ENCODE data around the gene KRTAP4-7.

The KRTAP4-7 gene

DNA sequence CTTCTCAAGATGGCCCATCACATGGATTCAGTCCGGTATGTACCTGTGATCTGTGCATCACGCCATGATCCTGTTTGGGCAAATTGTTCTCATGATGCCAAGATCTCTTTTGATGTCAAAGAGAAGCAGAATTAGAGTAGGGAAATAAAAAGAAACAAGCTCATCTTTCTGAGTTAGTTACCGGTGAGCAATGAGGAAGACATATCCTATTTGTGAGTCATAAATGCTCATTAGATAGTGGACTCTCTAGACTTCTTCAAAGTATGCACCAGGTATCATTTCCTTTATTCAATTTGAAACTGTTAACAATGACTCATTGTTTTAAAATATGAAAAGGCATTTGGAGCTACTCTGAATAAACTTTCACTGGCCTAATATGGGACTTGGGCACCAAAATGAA, 48.0 kb downstream of the KRTAP4-7 start:
- Histone ChIP-seq H3K36me3 (ENCODE audit: insufficient read depth, low read length) (no peaks in the 10 kb centered on the region), H3K4me3 (no peak overlapping the region), H3K27ac (no peak overlapping the region), H3K9ac (ENCODE audit: insufficient read length) (no peak overlapping the region), H3K9me3 (ENCODE audit: low read depth, low read length) (peaks cover 3% of the 10 kb centered on the region; the same call in 1 of the 2 replicates)
- TF ChIP-seq FOXP2 (optimal IDR thresholded peaks at IDR 0.05; ENCODE audit: control extremely low read depth, extremely low read length, insufficient read depth) (no peak), EZH2 (IDR thresholded peaks at IDR 0.05) (no peak), POLR2AphosphoS5 (IDR thresholded peaks at IDR 0.05; ENCODE audit: borderline replicate concordance, low read depth, low read length) (no peak)
- no peak for DNase-seq (ENCODE audit: low read depth, low spot score)

DNA sequence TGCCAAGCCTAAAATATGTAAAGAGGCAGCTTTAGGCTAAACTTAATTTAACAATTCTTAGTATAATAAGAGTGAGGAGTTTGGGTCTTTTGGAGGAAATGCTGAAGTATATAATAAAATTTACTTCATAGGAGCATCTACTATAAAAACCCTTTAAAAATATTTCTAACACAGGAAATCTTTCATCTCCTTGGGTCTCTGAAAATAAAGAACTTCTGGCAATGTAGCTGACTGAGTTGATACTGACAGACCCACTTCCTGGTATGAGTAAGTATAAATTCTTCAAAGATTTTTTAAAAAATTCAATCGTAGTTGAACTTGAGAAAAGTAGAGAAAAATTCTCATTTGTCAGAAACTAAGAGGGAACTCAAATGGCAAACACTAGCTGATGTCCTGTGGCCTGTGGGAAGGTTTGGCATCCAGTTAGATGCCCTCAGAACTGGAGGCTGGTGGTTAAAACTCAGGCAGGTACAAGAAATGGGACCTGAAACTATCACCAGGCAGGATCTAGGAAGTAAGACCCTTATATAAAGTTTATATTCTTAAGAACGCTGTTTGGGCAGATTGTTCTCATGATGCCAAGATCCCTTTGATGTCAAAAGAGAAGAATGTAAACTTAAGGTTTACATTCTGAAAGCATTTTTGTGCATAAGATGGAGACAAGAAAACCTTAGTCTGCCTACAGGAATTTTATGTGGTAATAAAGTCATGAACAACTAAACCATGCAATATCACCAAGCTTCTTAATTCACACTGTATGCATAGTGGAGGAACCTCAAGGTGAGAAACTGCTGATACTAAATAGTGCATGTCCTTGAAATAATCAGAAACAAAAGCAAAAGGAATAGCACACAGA, 50.2 kb downstream of the KRTAP4-7 start:
- TF ChIP-seq POLR2AphosphoS5 (IDR thresholded peaks at IDR 0.05; ENCODE audit: borderline replicate concordance, low read depth, low read length) (no peak; the same call in 1 of the 2 replicates), EZH2 (IDR thresholded peaks at IDR 0.05) (no peak), FOXP2 (optimal IDR thresholded peaks at IDR 0.05; ENCODE audit: control extremely low read depth, extremely low read length, insufficient read depth) (no peak)
- Histone ChIP-seq H3K4me3 (peak overlapping the region; percentile 35), H3K9ac (ENCODE audit: insufficient read length) (peak overlapping the region; percentile 14), H3K9me3 (ENCODE audit: low read depth, low read length) (peaks cover 15% of the 10 kb centered on the region; the same call in 1 of the 2 replicates), H3K27ac (peak overlapping the region; percentile 64), H3K36me3 (ENCODE audit: insufficient read depth, low read length) (no peaks in the 10 kb centered on the region)
- DNase-seq (ENCODE audit: low read depth, low spot score) = peak; percentile 70
